Measurements from ENCODE around the gene SERPINF2. TPM values are rescaled to one million over a fixed set of nuclear protein-coding genes. Genes with fewer than 3 reads are reported as not detected.

Gene SERPINF2
- total and polyA plus RNA-seq, 2 experiments from 2014 or later = 0.66 to 1.2 TPM

DNA sequence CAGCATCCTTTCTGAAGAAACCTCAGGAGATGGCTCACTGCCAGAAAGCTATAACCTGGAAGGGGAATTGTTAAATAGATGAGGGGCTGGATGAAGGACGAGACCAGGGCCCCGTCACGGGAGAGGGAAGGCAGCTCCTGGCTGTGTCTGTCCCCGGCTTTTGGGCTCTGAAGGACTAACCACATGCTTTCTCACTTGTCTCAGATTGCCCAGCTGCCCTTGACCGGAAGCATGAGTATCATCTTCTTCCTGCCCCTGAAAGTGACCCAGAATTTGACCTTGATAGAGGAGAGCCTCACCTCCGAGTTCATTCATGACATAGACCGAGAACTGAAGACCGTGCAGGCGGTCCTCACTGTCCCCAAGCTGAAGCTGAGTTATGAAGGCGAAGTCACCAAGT is 33.7 kb downstream of the SERPINF2 start:
- no peak for TF ChIP-seq ZNF331 (CRISPR knock-in tag; IDR thresholded peaks at IDR 0.05; ENCODE audit: low read depth)
- TF ChIP-seq CTCF (conservative IDR thresholded peaks at IDR 0.05; ENCODE audit: low read depth in 2 of 2) = no peak
- TF ChIP-seq, protein P1, sequence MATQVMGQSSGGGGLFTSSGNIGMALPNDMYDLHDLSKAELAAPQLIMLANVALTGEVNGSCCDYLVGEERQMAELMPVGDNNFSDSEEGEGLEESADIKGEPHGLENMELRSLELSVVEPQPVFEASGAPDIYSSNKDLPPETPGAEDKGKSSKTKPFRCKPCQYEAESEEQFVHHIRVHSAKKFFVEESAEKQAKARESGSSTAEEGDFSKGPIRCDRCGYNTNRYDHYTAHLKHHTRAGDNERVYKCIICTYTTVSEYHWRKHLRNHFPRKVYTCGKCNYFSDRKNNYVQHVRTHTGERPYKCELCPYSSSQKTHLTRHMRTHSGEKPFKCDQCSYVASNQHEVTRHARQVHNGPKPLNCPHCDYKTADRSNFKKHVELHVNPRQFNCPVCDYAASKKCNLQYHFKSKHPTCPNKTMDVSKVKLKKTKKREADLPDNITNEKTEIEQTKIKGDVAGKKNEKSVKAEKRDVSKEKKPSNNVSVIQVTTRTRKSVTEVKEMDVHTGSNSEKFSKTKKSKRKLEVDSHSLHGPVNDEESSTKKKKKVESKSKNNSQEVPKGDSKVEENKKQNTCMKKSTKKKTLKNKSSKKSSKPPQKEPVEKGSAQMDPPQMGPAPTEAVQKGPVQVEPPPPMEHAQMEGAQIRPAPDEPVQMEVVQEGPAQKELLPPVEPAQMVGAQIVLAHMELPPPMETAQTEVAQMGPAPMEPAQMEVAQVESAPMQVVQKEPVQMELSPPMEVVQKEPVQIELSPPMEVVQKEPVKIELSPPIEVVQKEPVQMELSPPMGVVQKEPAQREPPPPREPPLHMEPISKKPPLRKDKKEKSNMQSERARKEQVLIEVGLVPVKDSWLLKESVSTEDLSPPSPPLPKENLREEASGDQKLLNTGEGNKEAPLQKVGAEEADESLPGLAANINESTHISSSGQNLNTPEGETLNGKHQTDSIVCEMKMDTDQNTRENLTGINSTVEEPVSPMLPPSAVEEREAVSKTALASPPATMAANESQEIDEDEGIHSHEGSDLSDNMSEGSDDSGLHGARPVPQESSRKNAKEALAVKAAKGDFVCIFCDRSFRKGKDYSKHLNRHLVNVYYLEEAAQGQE (IDR thresholded peaks at IDR 0.05; ENCODE audit: unreplicated experiment) = no peak
- no peak for TF ChIP-seq STAT1 (IDR thresholded peaks at IDR 0.05; ENCODE audit: unreplicated experiment)
- TF ChIP-seq NANOG (IDR thresholded peaks at IDR 0.05; ENCODE audit: borderline replicate concordance) = no peak
- TF ChIP-seq ETS1 (IDR thresholded peaks at IDR 0.05) = no peak
- no peak for TF ChIP-seq JUNB (IDR thresholded peaks at IDR 0.05; ENCODE audit: unreplicated experiment)
- TF ChIP-seq POLR2AphosphoS5 (IDR thresholded peaks at IDR 0.05; ENCODE audit: low read depth) = no peak
- no peak for TF ChIP-seq ZNF114 (CRISPR knock-in tag; IDR thresholded peaks at IDR 0.05)
- no peak for TF ChIP-seq EZH2phosphoT487 (IDR thresholded peaks at IDR 0.05; ENCODE audit: unreplicated experiment)
- TF ChIP-seq, protein P2, sequence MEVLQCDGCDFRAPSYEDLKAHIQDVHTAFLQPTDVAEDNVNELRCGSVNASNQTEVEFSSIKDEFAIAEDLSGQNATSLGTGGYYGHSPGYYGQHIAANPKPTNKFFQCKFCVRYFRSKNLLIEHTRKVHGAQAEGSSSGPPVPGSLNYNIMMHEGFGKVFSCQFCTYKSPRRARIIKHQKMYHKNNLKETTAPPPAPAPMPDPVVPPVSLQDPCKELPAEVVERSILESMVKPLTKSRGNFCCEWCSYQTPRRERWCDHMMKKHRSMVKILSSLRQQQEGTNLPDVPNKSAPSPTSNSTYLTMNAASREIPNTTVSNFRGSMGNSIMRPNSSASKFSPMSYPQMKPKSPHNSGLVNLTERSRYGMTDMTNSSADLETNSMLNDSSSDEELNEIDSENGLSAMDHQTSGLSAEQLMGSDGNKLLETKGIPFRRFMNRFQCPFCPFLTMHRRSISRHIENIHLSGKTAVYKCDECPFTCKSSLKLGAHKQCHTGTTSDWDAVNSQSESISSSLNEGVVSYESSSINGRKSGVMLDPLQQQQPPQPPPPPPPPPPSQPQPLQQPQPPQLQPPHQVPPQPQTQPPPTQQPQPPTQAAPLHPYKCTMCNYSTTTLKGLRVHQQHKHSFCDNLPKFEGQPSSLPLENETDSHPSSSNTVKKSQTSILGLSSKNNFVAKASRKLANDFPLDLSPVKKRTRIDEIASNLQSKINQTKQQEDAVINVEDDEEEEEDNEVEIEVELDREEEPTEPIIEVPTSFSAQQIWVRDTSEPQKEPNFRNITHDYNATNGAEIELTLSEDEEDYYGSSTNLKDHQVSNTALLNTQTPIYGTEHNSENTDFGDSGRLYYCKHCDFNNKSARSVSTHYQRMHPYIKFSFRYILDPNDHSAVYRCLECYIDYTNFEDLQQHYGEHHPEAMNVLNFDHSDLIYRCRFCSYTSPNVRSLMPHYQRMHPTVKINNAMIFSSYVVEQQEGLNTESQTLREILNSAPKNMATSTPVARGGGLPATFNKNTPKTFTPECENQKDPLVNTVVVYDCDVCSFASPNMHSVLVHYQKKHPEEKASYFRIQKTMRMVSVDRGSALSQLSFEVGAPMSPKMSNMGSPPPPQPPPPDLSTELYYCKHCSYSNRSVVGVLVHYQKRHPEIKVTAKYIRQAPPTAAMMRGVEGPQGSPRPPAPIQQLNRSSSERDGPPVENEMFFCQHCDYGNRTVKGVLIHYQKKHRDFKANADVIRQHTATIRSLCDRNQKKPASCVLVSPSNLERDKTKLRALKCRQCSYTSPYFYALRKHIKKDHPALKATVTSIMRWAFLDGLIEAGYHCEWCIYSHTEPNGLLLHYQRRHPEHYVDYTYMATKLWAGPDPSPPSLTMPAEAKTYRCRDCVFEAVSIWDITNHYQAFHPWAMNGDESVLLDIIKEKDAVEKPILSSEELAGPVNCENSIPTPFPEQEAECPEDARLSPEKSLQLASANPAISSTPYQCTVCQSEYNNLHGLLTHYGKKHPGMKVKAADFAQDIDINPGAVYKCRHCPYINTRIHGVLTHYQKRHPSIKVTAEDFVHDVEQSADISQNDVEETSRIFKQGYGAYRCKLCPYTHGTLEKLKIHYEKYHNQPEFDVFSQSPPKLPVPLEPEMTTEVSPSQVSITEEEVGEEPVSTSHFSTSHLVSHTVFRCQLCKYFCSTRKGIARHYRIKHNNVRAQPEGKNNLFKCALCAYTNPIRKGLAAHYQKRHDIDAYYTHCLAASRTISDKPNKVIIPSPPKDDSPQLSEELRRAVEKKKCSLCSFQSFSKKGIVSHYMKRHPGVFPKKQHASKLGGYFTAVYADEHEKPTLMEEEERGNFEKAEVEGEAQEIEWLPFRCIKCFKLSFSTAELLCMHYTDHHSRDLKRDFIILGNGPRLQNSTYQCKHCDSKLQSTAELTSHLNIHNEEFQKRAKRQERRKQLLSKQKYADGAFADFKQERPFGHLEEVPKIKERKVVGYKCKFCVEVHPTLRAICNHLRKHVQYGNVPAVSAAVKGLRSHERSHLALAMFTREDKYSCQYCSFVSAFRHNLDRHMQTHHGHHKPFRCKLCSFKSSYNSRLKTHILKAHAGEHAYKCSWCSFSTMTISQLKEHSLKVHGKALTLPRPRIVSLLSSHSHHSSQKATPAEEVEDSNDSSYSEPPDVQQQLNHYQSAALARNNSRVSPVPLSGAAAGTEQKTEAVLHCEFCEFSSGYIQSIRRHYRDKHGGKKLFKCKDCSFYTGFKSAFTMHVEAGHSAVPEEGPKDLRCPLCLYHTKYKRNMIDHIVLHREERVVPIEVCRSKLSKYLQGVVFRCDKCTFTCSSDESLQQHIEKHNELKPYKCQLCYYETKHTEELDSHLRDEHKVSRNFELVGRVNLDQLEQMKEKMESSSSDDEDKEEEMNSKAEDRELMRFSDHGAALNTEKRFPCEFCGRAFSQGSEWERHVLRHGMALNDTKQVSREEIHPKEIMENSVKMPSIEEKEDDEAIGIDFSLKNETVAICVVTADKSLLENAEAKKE (CRISPR knock-in tag; IDR thresholded peaks at IDR 0.05) = no peak
- TF ChIP-seq CREB1 (CRISPR knock-in tag; IDR thresholded peaks at IDR 0.05; ENCODE audit: low read depth) = no peak
- no peak for TF ChIP-seq EZH2 (IDR thresholded peaks at IDR 0.05; ENCODE audit: low read depth, unreplicated experiment)
- Mint-ChIP-seq H3K27ac (no peak overlapping the region; the same call in 1 of the 2 replicates), H3K36me3 (ENCODE audit: low read depth) (peaks cover 51% of the 10 kb centered on the region), H3K27me3 (ENCODE audit: insufficient read depth, low read depth, poor library complexity) (peaks cover 11% of the 10 kb centered on the region), H3K9me3 (no peaks in the 10 kb centered on the region), H3K4me3 (no peak overlapping the region), H3K4me1 (no peaks in the 10 kb centered on the region)
- peaks cover 21% of the 10 kb centered on the region for H3K36me3 ChIP-seq (ENCODE audit: insufficient read depth)
- no peaks in the 10 kb centered on the region for H3F3A ChIP-seq (replicated peaks; ENCODE audit: low read depth)
- no peak overlapping the region for H2AFZ ChIP-seq
- no peaks in the 10 kb centered on the region for H3K4me1 ChIP-seq (ENCODE audit: insufficient read depth)
- DNase-seq (ENCODE audit: low spot score) (no peak), ATAC-seq (no peak)
- no peaks in the 10 kb centered on the region for H3K9me2 ChIP-seq (ENCODE audit: insufficient read depth)
- no peak overlapping the region for H3K4me3 ChIP-seq
- no peak overlapping the region for H3K4me2 ChIP-seq
- no peaks in the 10 kb centered on the region for H4K20me1 ChIP-seq (replicated peaks; ENCODE audit: insufficient read depth)
- no peaks in the 10 kb centered on the region for H3K79me2 ChIP-seq (replicated peaks; ENCODE audit: insufficient read depth)
- no peak overlapping the region for H3K27ac ChIP-seq (ENCODE audit: low read depth)
- H3K27me3 ChIP-seq (ENCODE audit: insufficient read depth) = no peaks in the 10 kb centered on the region

All from GM23338 (cell line).